Thymus (tissue), 11 donors: ENCODE measurements around the gene CNNM3. TPM values are rescaled to one million over a fixed set of nuclear protein-coding genes. Genes with fewer than 3 reads are reported as not detected.

ENCODE experiments used
- DNase-seq, 9 donors: peaks; one replicate each; pipeline ENCODE4 v3.0.0-alpha.2; 2013; ENCODE audit warnings: low spot score in 9 of 9, low read depth in 6 of 9, missing footprints in 1 of 9
- H3K27ac ChIP-seq, 2 donors: one replicate each; pipeline ENCODE4 v1.5.1; 2013; ENCODE audit warnings: control low read depth in 1 of 2, low read depth in 1 of 2, low read length in 1 of 2, mild to moderate bottlenecking in 1 of 2, moderate library complexity in 1 of 2
- H3K27me3 ChIP-seq, 2 donors: one replicate each; pipeline ENCODE4 v1.5.1; 2013; ENCODE audit warnings: low read length in 1 of 2; ENCODE audit not compliant: control insufficient read depth in 2 of 2, insufficient read depth in 1 of 2
- H3K36me3 ChIP-seq, 2 donors: one replicate each; pipeline ENCODE4 v1.5.1; 2013; ENCODE audit warnings: low read length in 1 of 2, mild to moderate bottlenecking in 1 of 2, moderate library complexity in 1 of 2; ENCODE audit not compliant: control insufficient read depth in 2 of 2, insufficient read depth in 2 of 2
- H3K4me1 ChIP-seq, 2 donors: one replicate each; pipeline ENCODE4 v1.5.1; 2013; ENCODE audit warnings: low read length in 2 of 2; ENCODE audit not compliant: control insufficient read depth in 2 of 2, insufficient read depth in 2 of 2
- H3K4me3 ChIP-seq, 2 donors: one replicate each; pipeline ENCODE4 v1.5.1; 2013; ENCODE audit warnings: low read length in 2 of 2, control low read depth in 1 of 2, mild to moderate bottlenecking in 1 of 2
- H3K9me3 ChIP-seq, 2 donors: one replicate each; pipeline ENCODE4 v1.5.1; 2013; ENCODE audit warnings: low read length in 1 of 2, mild to moderate bottlenecking in 1 of 2; ENCODE audit not compliant: control insufficient read depth in 2 of 2, insufficient read depth in 1 of 2
- WGBS: extraction: QIAGEN DNeasy Blood & Tissue Kit; methylation state at CpG from one replicate; pipeline ENCODE4 v1.1.7; 2013; 5-methylcytosine and 5-hydroxymethylcytosine counted together
- polyA plus RNA-seq: library from polyadenylated mRNA; stranded (reverse); fragments of 200-250 nt; gene quantifications from one replicate; pipeline ENCODE4 v1.2.3, GENCODE V29; 2013
- total RNA-seq: library from RNA; stranded (reverse); fragments of 120-200 nt; gene quantifications from one replicate; pipeline ENCODE4 v1.2.4, GENCODE V29; 2013
- donor health status: healthy.

The CNNM3 gene
- total and polyA plus RNA-seq, 2 donors: 5.3 to 7.3 TPM

GRCh38 chr2:96813656-96814055 lies 2.4 kb upstream of the CNNM3 start:
- H3K27ac ChIP-seq: no peak overlapping the region
- DNase-seq: no peak
- no peak overlapping the region for H3K4me3 ChIP-seq
- H3K4me1 ChIP-seq: peaks cover 39 to 64% of the 10 kb centered on the region in 2 donors
- H3K36me3 ChIP-seq: peaks cover 0 to 2% of the 10 kb centered on the region in 2 donors
- 98% methylated on average over 4 of the region's 4 CpGs for WGBS
- no peaks in the 10 kb centered on the region for H3K27me3 ChIP-seq
- no peaks in the 10 kb centered on the region for H3K9me3 ChIP-seq

GRCh38 chr2:96815326-96816126 lies 542 bp upstream of the CNNM3 start:
- peak in 2 of 9 donors; percentile 50 to 74 for DNase-seq
- H3K4me1 ChIP-seq: peaks cover 34 to 64% of the 10 kb centered on the region in 2 donors

GRCh38 chr2:96816836-96817702 lies 1.0 kb downstream of the CNNM3 start:
- Histone ChIP-seq H3K27ac (peak overlapping the region in 1 of 2 donors; percentile 97), H3K4me3 (peak overlapping the region; percentile 57 to 86), H3K4me1 (peaks cover 24 to 52% of the 10 kb centered on the region in 2 donors), H3K36me3 (peaks cover 0 to 17% of the 10 kb centered on the region in 2 donors), H3K9me3 (no peaks in the 10 kb centered on the region), H3K27me3 (no peaks in the 10 kb centered on the region)
- 8% methylated on average over 89 of the region's 89 CpGs for WGBS
- DNase-seq: peak in 1 of 9 donors; percentile 38

More at GRCh38 chr2:96815326-96816126, 542 bp upstream of the CNNM3 start:
- 2% methylated on average over 60 of the region's 60 CpGs for WGBS
- Histone ChIP-seq H3K27me3 (no peaks in the 10 kb centered on the region), H3K27ac (peak overlapping the region; percentile 61 to 86), H3K36me3 (peaks cover 0 to 13% of the 10 kb centered on the region in 2 donors), H3K4me3 (peak overlapping the region; percentile 75 to 86), H3K9me3 (no peaks in the 10 kb centered on the region)

- H3K9me3 ChIP-seq: no peaks in the 10 kb centered on the region
- DNase-seq: no peak
- peak overlapping the region; percentile 57 to 86 for H3K4me3 ChIP-seq
- H3K4me1 ChIP-seq: peaks cover 24 to 46% of the 10 kb centered on the region in 2 donors
- no peak overlapping the region for H3K27ac ChIP-seq
- H3K36me3 ChIP-seq: peaks cover 1 to 25% of the 10 kb centered on the region in 2 donors
- WGBS: 98% methylated on average over 8 of the region's 8 CpGs
- no peaks in the 10 kb centered on the region for H3K27me3 ChIP-seq
Observed at GRCh38 chr2:96817882-96818281, 1.8 kb downstream of the CNNM3 start.

GRCh38 chr2:96819128-96819875 lies 3.2 kb downstream of the CNNM3 start:
- Histone ChIP-seq H3K4me1 (peaks cover 24 to 47% of the 10 kb centered on the region in 2 donors), H3K27me3 (no peaks in the 10 kb centered on the region), H3K27ac (no peak overlapping the region), H3K9me3 (peaks cover 0 to 3% of the 10 kb centered on the region in 2 donors), H3K36me3 (peaks cover 11 to 39% of the 10 kb centered on the region in 2 donors), H3K4me3 (no peak overlapping the region)
- 92% methylated on average over 10 of the region's 10 CpGs for WGBS
- no peak for DNase-seq

GRCh38 chr2:96819876-96820511 lies 3.9 kb downstream of the CNNM3 start:
- H3K27ac ChIP-seq: no peak overlapping the region
- peaks cover 0 to 3% of the 10 kb centered on the region in 2 donors for H3K9me3 ChIP-seq
- H3K4me3 ChIP-seq: no peak overlapping the region
- DNase-seq: no peak
- peaks cover 24 to 52% of the 10 kb centered on the region in 2 donors for H3K4me1 ChIP-seq
- WGBS: 95% methylated on average over 12 of the region's 12 CpGs
- peaks cover 18 to 46% of the 10 kb centered on the region in 2 donors for H3K36me3 ChIP-seq
- H3K27me3 ChIP-seq: no peaks in the 10 kb centered on the region

GRCh38 chr2:96821113-96821675 lies 5.1 kb downstream of the CNNM3 start:
- no peak overlapping the region for H3K27ac ChIP-seq
- peaks cover 24 to 46% of the 10 kb centered on the region in 2 donors for H3K4me1 ChIP-seq
- peaks cover 30 to 56% of the 10 kb centered on the region in 2 donors for H3K36me3 ChIP-seq
- 95% methylated on average over 11 of the region's 11 CpGs for WGBS
- no peak overlapping the region for H3K4me3 ChIP-seq
- H3K27me3 ChIP-seq: no peaks in the 10 kb centered on the region
- no peak for DNase-seq
- peaks cover 0 to 3% of the 10 kb centered on the region in 2 donors for H3K9me3 ChIP-seq

- Histone ChIP-seq H3K9me3 (peaks cover 0 to 3% of the 10 kb centered on the region in 2 donors), H3K27ac (no peak overlapping the region), H3K27me3 (no peaks in the 10 kb centered on the region), H3K36me3 (peaks cover 45 to 70% of the 10 kb centered on the region in 2 donors), H3K4me1 (peaks cover 16 to 39% of the 10 kb centered on the region in 2 donors), H3K4me3 (no peak overlapping the region)
- DNase-seq: no peak
- 93% methylated on average over 4 of the region's 4 CpGs for WGBS
Observed at GRCh38 chr2:96822786-96823185, 6.7 kb downstream of the CNNM3 start.
